DMS79 (cell line): Measurements from ENCODE around the gene ATP2B1.

ENCODE experiments used
- DNase-seq: peaks from one replicate; lab custom pipeline; 2025; lab: John Stamatoyannopoulos, UW

ATP2B1 gene

DNA sequence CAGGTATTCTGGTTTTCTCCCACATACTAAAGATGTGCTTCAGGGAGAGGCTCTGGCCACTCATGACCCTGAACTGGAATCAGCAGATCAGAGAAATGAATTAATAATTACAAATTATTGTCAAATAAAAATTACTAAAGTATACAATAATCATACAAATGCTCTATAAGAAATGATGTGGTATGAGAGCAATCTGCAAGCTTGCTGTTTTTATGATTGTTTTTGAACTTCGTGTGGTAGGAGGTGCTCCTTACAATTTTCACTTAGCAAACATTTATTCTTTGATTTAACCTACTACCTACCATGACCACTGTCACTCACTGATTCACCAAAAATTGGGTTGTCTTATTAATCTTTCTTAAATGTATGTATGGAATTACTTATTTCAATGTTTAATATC is 16.2 kb downstream of the ATP2B1 start:
- no peak for DNase-seq

- DNase-seq, result no peak
Observed at GRCh38 chr12:89691659-89692058, 17.0 kb downstream of the ATP2B1 start.

DNA sequence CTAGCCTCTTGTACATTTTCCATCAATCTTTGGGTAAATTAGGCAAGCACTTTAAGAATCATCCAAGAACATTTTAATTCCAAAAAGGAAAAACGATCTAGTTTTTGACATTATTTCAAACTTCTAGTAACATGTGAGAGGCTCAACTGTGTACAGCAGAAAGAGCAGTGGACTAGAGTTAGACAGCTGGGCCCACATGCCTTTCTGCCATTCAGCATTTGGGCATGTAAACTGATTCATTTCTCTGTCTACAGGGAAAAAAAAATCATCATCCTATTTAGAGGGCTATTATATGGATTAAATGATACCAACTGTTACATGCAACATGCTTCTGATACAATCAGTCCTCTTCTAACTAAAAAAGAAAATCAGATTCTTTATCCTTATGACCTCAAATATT is 17.7 kb downstream of the ATP2B1 start:
- no peak for DNase-seq

DNA sequence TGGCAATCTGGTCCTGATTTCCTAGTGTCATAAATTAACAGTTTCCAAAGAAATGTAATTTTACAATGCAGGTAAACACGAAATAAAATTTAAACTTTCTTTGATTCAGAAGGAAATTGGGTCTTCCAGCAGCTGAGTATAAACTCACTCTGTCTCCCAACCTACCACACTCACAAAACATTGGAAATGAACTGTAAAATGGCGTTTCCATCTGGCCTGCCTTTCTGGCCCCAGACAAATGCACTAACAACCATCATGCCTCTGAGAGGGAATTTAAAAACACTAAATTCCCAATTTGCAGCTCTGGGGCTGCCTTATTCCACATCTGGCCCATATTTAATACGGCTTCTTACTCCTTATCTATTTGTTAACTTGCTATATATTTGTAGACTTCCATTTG is 19.3 kb downstream of the ATP2B1 start:
- DNase-seq, result no peak

GRCh38 chr12:89686311-89686710 is 22.3 kb downstream of the ATP2B1 start:
- DNase-seq, result no peak

DNA sequence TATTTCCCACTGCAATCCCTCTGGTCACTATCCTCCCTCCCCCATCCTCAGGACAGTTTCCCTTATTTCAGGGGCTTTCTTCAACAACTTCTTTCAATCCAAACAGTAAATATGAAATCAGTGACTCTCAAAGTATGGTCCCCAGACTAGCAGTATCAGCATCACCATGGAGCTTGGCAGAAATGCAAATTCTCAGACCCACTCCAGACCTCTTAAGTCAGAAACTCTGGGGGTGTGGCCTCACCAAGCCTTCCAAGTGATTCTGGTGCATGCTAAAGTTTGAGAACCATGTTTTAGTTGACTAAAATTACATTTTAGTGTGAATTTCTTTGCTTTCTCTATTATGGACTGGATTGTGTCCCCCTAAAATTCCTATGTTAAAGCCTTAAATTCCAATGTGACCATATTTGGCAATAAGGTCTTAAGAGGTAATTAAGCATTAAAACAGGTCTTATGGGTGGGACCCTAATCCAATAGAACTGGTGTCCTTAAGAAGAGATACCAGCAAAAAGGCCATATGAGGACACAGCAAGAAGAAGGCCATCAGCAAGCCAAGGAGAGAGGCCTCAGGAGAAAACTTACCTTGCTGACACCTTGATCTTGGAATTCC is 23.2 kb downstream of the ATP2B1 start:
- no peak for DNase-seq

- no peak for DNase-seq
Observed at GRCh38 chr12:89684136-89684535, 24.5 kb downstream of the ATP2B1 start.

GRCh38 chr12:89682284-89682683 is 26.4 kb downstream of the ATP2B1 start:
- DNase-seq, result no peak

- no peak for DNase-seq
Observed at GRCh38 chr12:89680409-89680808, 28.2 kb downstream of the ATP2B1 start.

DNA sequence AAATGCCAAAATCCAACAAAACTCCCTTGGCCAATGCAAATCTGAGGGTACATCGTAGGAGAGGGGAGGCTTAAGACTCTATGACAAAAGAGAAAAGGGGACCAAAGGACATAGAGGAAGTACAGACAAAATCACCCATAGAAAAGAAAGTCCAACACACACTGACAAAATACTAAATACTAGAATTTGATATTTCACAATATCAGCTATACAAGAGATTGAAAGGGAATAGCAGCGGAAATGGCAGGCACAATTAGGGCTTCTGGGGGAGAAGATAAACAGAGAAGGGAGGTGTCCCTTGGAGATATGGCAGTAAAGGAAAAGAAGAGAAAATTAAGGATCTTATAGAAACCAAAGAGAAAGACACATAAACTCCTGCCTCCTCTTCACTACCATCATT is 29.0 kb downstream of the ATP2B1 start:
- DNase-seq, result no peak

DNA sequence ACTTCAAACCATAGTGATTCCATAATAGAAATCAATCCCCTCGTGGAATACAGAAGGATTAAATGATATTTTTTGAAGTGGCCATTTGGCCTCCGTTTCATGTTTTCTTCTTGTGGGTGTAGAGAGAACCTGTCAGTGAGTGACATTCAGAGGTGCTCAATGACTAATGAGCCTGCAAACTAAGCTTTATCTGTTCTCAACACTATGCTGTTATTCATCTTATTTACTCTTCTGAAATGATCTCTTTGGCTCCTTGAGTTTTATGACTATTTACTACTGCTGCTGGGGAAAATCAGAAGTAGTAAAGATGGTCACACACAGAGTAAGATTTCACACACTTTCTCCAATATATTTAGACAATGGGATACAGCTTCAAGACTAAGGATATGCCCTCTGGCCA is 30.4 kb downstream of the ATP2B1 start:
- DNase-seq, result peak; percentile 10

- DNase-seq, result no peak
Observed at GRCh38 chr12:89676930-89677329, 31.7 kb downstream of the ATP2B1 start.

GRCh38 chr12:89674326-89674942 is 34.2 kb downstream of the ATP2B1 start:
- no peak for DNase-seq

- no peak for DNase-seq
Observed at GRCh38 chr12:89673603-89674002, 35.0 kb downstream of the ATP2B1 start.

- DNase-seq, result no peak
Observed at GRCh38 chr12:89672589-89672979, 36.1 kb downstream of the ATP2B1 start.

GRCh38 chr12:89671469-89671868 is 37.2 kb downstream of the ATP2B1 start:
- no peak for DNase-seq

- DNase-seq, result no peak
Observed at GRCh38 chr12:89669197-89669596, 39.4 kb downstream of the ATP2B1 start.

- DNase-seq, result no peak
Observed at GRCh38 chr12:89665556-89665955, 43.1 kb downstream of the ATP2B1 start.

DNA sequence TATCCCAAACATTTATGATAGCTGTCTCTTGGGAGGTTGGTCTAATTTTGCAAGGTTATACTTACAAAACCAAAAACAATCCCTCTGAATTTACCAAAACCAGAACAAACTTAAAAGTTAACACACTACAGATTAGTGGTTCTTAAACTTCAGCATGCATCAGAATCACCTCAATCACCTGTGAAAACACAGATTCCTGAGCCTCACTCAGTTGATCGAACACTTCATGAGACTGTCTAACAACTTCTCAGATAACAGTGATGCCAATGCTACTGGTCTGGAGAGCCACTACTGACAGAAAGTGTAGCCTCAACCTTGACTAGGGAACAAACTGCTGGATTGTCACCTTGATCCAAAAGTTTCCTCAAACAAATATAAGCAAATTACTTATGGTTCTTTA is 44.2 kb downstream of the ATP2B1 start:
- DNase-seq, result no peak

DNA sequence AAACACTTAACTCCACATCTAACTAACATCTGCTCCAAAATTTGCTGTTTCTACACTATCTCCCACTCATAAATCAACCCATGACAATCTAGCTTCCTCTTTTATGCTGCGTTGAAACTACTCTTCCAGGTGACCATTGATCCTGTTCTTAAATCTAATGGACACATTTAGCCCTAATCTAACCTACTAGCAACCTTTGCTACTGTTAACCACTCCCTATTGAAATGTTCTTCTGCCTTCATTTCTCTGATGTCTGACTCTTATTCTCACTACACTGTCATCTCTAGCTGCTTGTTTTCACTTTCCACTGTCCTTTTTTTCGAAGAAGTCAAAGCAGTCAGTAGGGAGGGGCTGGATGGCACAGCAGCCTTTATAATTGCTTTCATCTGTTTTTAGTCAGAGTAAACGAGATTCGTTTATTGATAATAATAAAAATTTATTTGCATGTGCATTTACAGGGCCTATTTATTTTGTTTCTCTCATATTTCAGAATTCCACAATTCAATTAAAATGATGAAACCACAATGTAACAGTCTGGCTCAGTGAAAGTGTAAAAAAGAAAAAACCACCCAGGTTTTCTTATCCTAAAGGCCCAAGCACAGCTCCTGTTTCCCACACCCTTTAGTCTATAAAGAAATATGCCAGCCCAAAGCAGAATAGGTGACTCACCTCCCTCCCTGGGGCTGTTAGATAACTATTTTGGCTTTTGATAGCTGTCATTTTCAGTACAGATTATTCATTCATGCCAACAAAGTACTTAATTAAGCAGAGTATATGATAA is 44.9 kb downstream of the ATP2B1 start:
- DNase-seq, result no peak

- no peak for DNase-seq
Observed at GRCh38 chr12:89662623-89663022, 46.0 kb downstream of the ATP2B1 start.

DNA sequence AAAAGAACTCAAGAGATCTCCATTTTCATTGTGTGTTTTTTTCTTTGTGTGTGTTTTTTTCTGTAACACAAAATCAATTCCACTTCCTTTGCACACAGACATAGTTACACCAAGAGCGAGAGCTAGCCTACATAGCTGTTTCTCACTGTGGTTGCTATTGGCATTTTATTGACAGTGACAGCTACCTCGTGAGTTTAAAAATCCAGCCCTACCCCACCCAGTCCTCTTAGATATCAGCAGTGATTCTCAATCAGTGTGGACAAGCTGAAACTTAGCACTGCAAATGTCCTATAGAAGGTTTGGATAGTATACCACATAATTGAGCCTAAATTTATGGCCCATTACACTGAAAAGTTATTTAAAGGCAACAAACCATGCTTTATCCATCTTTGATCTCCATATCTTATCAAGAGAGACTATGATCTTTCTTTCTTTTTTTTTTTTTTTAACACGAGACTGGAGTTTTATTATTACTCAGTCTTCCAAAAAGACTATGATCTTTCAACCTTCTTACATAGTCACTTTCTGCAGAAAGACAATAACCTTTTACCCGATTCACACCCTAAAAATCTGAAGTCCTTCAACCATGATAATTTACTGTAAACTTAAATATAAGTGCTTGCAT is 46.8 kb downstream of the ATP2B1 start:
- no peak for DNase-seq

DNA sequence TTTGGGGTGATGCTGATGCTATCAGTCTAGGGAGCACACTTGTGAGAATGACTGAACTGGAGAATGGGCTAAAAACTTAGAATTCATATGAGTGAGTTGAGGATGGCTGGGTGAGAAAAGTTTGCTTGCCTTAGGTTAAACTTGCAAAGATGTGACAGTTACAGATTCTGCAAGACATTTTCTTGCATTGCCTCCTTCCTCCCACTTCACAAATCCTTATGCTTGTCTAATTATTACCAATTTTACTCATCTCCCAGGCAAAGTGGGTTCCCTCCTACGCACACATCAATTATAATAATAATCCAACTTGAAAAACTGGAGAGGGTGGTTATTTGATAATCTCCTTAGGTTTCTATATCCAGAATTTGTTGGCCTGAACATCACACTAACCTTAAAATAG is 50.9 kb downstream of the ATP2B1 start:
- DNase-seq, result no peak
